SKM-1 treated with dmso at 0.1 percent for 144 hours (cell line): Measurements from ENCODE around the gene PSD2.
A peak's percentile ranks its signal among the peaks of the same experiment; 100 is the strongest.

Source experiments
- DNase-seq: peaks from one replicate; lab custom pipeline; 2025; ENCODE audit not compliant: unreplicated experiment; lab: John Stamatoyannopoulos, UW

PSD2 gene

GRCh38 chr5:139854029-139854605, 58.5 kb downstream of the PSD2 start:
- DNase-seq, result no peak

GRCh38 chr5:139854953-139855352, 59.3 kb downstream of the PSD2 start:
- no peak for DNase-seq

- no peak for DNase-seq
These were observed 59.8 kb downstream of the PSD2 start for GRCh38 chr5:139855451-139855850.

GRCh38 chr5:139855946-139856540, 60.4 kb downstream of the PSD2 start:
- DNase-seq, result no peak

GRCh38 chr5:139856714-139857113, 61.1 kb downstream of the PSD2 start:
- no peak for DNase-seq

- DNase-seq, result no peak
These were observed 63.4 kb downstream of the PSD2 start for GRCh38 chr5:139859013-139859412.

- no peak for DNase-seq
These were observed 65.6 kb downstream of the PSD2 start for GRCh38 chr5:139861021-139861888.

- DNase-seq, result no peak
These were observed 66.2 kb downstream of the PSD2 start for GRCh38 chr5:139861889-139862207.

- DNase-seq, result no peak
These were observed 66.7 kb downstream of the PSD2 start for GRCh38 chr5:139862313-139862712.

- DNase-seq, result no peak
These were observed 67.2 kb downstream of the PSD2 start for GRCh38 chr5:139862803-139863202.

GRCh38 chr5:139863361-139863760, 67.8 kb downstream of the PSD2 start:
- DNase-seq, result no peak

GRCh38 chr5:139863855-139864558, 68.4 kb downstream of the PSD2 start:
- DNase-seq, result peak; percentile 14

GRCh38 chr5:139864716-139865483, 69.3 kb downstream of the PSD2 start:
- DNase-seq, result no peak

- no peak for DNase-seq
These were observed 71.5 kb downstream of the PSD2 start for GRCh38 chr5:139867109-139867508.

GRCh38 chr5:139867581-139867980, 72.0 kb downstream of the PSD2 start:
- no peak for DNase-seq

- no peak for DNase-seq
These were observed 73.6 kb downstream of the PSD2 start for GRCh38 chr5:139869042-139869790.

- DNase-seq, result no peak
These were observed 75.1 kb downstream of the PSD2 start for GRCh38 chr5:139870677-139871076.

- no peak for DNase-seq
These were observed 76.0 kb downstream of the PSD2 start for GRCh38 chr5:139871614-139872013.

- no peak for DNase-seq
These were observed 76.6 kb downstream of the PSD2 start for GRCh38 chr5:139872052-139872766.
